ENCODE measurements around the gene LEMD2.

Gene LEMD2

DNA sequence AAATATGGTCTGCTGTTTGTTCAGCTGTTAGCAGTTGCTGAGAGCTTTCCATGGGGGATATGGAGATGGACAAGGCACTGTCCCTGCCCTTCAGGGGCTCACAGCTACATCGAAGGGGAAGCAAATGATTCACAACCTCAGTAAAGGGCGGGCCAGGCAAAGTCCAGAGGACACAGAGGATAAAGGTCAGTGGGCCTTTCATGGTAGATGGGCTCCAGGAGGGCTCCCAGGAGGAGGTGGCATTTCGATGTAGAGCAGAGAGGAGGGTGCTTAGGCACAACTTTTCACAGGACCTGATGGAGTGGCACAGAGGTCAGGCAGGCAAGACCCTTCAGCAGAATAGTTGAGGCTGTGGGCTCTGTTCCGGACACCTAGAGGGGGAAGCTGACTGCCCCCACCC lies 30.1 kb upstream of the LEMD2 start:
- no peak for DNase-seq (ENCODE audit: low read depth in 2 of 2)

DNA sequence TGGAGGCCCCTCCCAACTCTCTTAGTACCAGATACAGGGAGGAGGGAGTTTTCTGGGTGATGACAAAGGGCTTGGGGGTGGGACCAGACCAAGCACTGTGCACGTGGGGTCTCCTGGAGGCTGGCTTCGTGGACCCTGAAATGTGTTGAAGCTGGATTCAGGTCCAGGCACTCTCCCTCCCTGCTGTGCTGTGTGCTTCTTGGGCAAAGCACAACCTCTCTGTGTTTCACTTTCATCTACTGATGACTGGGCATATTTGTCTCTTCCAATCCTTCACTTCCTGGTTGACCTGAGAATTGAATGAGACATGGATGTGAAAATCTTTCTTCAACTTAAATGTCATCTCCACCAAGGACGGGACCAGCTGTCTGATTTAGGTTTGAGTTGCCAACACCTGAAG lies 29.4 kb upstream of the LEMD2 start:
- DNase-seq (ENCODE audit: low read depth in 2 of 2), result no peak

DNA sequence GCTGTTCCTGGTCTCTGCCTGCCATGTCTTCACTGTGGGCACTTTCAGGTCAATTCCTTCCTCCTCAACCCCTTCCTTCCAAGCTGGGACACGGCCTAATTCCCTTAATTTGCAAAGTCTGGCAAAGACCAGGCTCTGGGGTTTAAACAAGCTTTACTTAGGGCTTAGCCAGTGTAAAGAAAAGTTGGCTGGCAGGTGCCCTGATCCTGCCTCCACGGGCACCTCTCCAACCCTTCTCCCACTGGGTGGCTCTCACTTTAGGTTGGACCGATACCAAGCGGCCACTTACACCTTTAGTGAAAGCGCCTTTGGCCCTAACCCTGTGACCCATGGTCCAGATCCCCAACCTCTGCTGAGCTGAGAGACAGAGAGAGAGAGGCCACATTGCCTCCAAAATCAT lies 28.6 kb upstream of the LEMD2 start:
- DNase-seq (ENCODE audit: low read depth in 2 of 2), result no peak

DNA sequence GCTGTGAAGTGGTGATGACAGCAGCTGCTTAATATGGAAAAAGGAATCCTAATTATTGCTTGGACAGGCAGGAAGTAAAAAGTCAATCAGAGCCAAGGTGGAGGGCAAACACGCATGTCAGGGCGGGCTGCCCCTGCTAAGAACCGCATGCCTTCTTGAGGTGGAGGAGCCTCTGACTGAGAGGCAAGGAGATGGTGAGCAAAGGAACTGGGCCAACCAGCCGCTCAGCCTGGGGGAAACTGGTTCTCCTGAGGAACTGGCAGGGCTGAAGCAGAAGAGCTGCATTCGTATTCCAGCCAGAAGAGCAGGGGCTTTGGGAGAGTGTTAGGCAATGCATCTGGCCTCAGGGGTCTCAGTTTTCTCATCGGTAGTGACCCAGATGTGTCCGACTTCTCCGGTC lies 28.0 kb upstream of the LEMD2 start:
- no peak for DNase-seq (ENCODE audit: low read depth in 2 of 2)

DNA sequence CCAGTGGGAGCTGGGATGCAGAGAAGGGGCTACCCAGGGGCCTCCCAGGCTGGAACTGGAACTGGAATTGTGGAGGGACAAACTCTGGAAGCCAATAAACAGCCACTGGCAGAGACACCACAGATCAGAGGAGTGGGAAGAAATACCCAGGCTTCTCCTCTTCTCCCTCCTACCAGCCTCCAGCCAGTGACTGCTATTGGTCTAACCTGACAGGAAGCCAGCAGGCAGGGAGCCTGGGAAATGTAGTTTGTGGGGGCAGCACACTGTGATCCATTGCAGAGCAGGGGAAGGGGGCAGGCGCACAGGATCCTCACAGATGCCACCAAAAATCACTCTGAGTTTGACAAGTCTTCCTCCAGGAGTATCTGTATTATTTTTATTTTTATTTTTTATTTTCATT lies 26.9 kb upstream of the LEMD2 start:
- DNase-seq (ENCODE audit: low read depth in 2 of 2), result no peak

DNA sequence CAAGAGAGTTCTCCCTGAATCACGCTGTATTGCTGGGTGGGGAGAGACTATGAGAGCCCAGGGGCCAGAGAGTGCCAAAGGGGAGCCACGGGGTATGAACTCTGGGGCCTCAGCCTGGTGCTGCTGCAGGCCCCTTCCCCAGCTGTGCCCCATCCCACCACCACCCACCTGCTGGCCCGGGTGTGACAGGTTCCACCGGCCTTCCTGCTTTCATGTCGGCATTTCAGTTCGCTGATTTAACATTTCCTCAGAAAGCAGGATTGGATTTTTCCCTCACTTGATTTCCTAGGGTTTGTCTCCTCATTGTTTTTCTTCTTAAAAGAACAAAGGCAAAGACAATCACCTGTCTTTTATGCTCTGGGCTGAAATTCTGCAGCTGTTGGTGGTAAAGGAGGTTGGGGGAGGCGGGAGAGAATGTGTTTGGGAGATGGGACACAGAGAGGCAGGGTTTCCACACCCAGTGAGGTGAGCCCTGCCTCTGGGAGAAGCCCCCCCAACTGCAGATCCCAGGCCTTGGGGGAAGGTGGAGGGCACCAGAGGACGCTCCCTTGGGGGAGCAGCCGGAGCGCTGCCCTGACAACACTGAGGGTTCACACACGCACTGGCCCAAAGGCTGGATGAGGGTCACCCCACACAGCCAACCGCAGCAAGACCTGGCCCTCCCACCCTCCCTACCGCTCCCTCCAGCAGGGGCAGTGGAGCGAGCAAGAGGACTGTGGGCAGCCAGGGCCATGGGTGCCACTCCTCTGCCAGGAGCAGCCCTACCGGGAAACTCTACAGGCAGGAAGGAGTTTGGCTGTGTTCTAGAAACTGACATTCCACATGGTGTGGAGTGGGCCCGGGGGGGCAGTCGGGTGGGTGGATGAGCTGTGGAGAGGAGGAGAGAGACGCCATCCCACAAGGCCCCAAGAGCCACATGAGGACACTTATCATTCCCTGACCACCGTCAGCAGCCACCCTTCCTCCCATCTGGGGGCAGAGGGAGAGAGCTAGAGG lies 25.4 kb upstream of the LEMD2 start:
- DNase-seq (ENCODE audit: low read depth in 2 of 2), result no peak

DNA sequence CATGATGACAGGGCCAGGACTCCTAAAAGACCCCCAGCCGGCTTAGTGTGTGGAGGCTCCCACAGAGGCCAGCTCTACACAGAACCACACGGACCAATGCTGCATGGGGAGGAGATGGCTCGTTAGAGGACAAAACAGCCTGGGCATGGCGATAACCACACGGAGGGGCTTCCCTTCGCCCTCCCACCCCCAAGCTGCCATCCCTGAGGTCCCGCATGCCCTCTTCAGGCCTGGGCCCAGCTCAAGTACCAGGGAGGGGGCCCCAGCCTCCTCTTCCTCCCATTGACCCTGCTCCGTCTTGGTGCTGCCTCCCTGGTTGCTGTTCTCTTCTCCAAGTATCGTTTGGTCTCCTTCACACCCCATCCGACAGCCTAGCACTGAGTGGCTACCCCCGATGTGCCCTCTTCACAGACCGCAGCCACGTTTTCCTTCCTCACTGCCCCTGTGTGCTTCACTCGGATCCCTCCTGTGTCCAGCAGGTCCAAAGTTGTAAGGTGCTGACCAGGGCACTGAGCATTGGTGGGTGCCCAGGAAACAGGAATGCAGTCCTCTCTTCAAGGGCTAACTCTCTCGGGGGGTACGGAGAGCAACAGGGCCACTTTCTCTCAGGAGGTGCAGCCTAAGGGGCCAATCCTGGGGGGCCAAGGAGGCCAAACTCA lies 24.4 kb upstream of the LEMD2 start:
- no peak for DNase-seq (ENCODE audit: low read depth in 2 of 2)

DNA sequence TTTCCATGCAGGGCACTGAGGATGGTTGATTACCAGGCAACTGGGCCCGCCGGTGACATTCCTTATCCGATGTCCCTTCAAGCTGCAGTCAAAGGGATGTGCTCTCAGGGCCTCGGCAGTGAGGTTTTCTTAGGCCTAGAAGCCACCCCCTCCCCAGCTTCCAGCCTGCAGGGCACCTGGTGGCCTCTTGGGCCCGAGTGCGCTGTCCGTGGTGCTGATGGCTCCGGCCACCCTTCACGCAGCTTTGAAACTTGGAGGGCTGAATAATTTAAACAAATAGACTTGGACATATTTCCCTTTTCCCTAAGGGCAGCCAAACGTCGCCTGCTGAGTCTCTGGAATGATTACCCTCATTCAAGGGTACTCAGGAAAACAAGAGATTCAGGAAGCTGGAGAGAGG lies 23.7 kb upstream of the LEMD2 start:
- peak; percentile 29 to 35 for DNase-seq (ENCODE audit: low read depth in 2 of 2)

DNA sequence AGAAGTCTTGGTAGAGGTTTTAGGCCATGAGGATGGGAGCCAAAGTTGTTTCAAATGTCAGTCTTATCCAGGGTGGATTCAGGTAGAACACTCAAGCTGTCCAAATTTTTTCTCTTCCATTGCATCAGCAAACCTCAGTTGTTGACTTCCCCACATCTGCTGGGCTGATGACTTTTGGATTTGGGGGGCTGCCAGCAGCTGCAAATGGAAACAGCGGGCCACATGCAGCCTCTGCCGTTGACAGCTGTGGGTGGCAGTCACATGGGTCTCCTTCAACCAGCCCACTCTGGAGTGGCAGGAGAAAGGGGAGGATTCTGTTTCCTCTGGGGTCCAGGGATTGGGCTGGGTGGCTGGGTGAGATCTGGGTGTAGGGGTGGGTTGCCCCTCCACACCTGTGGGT lies 20.7 kb upstream of the LEMD2 start:
- DNase-seq (ENCODE audit: low read depth in 2 of 2), result no peak

DNA sequence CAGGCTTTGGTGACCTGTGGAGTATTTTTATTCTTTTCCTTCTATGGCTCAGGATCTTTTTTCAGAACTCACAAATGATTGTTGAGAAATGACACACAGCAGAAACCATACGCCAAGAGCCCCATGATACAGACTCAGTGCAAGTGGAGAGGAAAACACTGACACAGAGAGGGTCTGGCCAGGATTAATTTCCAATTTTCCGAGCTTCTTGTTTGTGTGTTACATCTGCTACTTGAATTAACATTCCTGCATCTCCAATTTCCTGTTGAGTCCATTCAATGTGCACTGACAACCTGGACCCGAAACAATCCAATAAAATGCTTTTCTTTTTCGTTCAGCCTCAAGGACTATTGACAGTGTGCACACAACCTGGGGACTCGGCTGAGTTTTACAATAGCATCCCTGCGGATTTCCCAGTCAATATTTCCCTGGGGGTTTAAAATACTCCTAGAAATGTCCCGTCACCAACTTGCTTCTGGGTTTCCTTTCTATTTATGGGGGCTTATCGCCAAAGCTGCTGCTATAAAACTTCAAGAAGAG lies 19.8 kb upstream of the LEMD2 start:
- no peak for DNase-seq (ENCODE audit: low read depth in 2 of 2)

DNA sequence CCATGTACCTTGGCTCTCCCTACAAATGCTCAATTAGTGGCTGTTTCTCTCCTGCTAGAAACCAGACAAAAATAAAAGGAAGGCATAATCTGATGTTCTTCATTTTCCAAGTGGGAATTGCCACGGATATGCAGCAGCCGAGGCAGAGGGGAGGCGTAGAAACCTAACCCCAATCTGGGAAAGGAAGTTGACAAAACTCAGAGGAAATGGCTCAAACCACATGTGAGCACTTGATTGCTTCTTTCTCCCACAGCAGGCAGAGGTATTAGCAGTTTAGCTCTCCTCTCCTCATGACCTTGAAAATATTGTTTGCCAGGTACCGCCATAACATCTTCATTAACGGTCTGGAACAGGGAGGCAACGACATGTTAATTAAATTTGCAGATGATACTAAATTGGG lies 18.7 kb upstream of the LEMD2 start:
- no peak for DNase-seq (ENCODE audit: low read depth in 2 of 2)

DNA sequence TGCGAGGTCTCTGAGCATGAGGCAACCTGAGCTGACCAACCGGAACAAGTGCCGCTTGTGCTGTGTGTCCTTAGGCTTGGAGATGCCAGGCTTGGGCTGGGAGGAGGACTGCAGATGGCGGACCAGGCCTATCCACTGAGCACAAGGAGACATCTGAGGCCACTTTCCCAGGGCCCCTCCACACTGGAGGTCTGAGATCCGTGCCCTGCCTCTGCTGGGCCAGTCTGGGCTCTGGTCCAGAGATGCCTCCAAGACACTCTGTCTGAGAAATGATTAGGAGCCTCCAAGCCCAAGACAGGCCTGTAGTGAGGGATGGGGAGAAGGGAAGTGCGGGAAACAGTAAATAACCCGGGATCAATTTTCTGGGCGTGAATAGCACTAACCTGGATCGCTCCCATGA lies 17.9 kb upstream of the LEMD2 start:
- DNase-seq (ENCODE audit: low read depth in 2 of 2), result no peak

DNA sequence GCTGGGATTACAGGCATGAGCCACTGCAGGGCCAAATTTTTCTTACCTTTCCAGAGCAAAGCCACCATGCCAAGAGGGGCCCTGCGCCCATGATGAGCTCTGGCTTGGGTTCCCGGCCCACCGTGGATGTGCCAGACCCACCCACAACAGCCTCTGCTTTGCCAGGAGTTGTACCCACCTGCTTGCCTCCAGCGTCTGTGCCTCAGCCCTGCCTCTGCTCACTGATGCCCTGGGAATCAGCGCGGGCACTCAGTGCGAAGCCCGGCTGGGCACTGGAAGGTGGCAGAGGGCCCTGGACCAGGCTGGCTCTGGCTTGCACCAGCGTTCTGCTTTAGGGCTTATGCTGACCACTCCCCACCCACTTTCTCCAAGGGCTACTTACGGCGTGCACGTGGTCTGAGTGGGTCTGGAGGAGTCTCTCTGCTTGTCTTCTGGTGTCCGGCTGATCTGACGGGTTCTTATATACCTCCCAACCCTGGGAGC lies 14.7 kb upstream of the LEMD2 start, which contains the start of gene MLN:
TSS of gene MLN (minus strand) at position 433 of the 483 bp plus-strand sequence. CDS start 2,840 bp downstream, outside the sequence.
- DNase-seq (ENCODE audit: low read depth in 2 of 2), result no peak

DNA sequence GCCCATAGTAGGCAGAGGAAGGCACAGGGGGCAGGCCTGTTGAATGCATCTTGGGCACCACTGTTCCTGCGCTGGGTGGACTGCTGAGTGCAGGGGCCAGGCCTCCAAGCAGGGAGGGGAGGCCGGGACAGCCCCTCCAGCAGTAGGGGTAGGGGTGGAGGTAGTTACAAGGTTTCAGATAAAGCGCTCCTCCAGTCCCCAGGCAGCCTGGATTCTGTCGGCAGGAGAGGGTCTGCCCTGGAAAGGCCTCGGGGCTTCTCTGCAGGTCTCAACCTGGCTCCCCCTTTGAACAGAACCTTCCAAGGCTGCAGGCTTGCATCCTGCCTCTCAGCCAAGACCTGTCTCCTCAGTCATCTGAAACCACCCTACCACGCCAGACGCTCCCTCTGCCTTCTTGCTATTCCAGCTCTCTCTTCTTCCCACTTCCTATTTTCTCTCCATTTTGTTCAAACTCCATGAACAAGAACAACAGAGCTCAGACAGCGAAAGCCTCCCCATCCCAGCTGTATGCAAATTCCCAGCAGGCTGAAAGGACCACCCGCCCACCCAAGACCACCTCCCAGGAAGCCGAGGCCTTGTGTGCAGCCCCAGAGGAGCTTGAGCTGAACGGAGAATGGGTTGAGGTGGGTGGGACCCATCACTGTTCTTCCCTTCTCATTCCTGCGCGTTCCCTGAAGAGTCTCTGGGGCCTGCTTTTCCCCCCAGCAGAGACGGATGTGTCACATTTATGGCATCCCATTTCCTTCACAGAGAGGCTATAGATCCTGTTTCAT lies 13.4 kb upstream of the LEMD2 start:
- no peak for DNase-seq (ENCODE audit: low read depth in 2 of 2)

DNA sequence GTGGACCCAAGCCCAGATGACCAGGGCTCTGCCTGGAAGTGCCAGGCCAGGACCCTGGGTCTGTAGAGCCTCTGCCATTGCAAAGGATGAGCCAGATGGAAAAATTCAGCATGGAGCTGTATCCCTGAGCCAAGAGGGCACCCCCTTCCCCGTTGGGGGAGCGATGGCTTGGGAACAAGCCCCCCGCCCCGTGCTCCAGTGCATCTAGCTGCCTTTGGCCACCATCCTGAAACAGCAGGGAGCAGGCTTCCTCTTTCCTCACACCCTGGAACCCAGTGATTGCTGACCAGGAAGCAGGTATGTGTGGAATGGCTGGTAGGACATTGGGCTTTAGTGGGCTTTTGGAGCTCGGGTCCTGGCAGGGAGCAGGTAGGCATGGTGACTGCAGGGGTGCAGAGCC lies 12.7 kb upstream of the LEMD2 start:
- no peak for DNase-seq (ENCODE audit: low read depth in 2 of 2)

DNA sequence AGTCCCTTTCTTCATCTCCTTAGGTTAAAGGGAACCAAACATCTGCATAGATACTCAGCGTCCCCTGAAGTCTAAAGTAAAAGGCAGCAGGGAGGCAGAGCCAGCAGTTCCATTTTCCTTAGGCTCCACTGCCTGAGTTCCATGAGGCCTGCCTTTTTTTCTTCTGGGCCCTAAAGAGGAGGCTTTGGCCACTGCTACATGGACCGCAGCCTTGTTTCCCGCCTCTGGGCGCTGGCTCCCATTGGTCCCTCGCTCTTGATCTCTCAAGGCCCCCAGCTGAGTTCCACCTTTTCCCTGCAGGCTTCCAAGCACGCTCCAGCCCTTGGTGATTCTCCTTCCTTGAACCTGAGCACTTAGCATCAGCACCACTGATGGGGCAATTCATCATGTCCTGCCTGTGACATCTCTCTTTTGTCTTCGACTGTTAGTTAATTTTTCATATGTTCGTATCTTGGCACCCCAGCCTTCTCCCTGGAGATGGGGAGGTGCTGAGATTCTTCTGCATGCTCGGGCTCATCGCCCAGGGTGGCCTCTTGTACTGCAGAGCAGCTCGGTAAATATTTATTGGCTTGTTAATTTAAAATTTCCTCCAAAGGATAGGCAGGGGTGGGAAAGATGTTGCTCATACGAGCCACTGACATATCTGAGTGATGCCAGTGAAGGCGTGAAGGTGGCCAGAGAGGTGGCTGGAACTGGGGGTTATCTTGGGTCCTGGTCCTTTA lies 11.5 kb upstream of the LEMD2 start:
- no peak for DNase-seq (ENCODE audit: low read depth in 2 of 2)

DNA sequence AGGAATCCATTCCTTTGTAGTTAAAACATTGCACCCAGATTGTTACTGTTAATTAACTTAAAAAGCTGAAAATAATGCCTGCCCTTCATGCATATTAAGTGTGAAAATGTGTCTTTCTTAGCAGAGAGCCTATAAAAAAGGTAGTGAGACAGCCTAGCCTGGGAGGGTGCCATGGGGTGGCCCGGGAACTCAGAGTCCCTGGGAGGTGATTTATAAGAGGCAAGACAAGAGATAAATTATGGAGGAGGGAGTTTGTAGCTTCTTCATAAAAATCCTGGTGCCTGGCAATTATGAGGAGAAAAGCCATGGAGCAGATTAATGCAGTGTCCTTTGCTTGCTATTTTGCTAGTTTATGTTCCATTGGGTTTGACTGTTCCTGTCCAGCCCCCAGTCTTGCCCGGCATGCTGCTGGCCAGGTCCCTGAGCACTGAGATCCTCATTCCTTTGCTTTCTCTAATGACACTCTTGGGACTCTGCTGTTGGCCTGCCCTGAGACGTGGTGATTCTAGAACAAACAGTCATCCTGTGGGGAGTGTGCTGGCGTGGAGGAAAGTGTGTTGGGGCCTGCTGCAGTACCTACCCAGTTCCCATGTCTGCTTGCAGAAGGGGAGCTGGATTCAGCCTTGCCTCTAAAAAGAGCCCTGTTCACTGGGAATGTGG lies 10.7 kb upstream of the LEMD2 start:
- DNase-seq (ENCODE audit: low read depth in 2 of 2), result no peak

DNA sequence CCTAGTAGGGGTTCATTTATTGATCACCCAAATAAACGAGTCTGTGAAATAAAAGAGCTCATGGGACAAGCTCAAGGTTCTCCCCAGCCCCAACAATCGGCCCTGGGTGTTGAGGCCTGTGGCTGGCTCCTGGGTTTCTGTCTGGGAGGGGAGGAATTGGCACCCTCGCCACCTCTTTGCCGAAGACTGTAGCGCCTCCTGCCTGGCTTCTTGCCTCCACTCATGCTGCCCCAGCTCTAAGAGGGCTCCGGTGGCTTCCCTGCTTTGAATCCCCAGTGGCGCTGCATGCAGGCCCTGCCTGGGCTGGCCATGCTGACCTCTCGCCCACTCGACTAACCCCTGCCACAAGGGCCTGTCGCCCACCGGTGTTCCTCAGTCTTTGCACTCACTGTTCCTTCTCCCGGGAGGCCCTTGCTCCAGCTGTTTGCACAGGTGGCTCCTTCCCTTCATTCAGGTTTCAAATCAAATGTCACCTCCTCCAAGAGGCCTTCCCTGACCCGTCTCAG lies 9.5 kb upstream of the LEMD2 start:
- no peak for DNase-seq (ENCODE audit: low read depth in 2 of 2)

DNA sequence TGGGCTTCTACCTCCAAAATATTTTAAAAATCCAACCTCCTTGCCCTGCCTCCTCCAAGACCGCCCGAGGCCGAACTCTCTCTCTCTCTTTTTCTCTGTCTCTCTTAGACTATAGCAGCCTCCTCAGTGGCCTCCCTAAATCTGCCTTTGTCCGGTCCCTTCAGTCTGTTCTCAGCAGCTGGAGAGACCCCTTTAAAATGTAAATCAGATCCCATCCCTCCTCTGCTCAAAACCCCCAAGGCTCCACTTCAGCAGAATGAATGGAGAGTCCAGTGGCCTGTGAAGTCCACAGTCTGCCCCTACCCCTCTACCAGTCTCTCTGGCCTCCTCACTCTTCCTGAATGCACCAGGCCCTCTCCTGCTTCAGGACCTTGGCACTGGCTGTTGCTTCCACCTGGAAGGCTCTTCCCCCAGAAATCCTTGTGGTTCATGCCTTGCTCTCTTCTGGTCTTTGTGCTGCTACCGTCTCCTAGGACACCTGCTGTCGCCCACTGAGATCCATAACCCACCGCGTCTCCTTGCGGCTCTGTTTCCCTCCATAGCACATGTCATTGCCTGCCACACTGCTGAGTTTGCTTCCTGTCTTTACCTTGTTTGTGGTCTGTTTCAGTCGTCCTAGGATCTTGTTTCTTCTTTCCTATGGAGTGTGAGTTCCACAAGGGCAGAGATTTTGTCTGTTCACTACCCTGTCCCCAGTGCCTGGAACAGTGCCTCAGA lies 8.9 kb upstream of the LEMD2 start:
- no peak for DNase-seq (ENCODE audit: low read depth in 2 of 2)
